Cardiac muscle cell (in vitro differentiated cells and primary cell): Measurements from ENCODE around the gene CPLANE2. TPM values are rescaled to one million over a fixed set of nuclear protein-coding genes. Genes with fewer than 3 reads are reported as not detected.

Experiments
- DNase-seq, 2 donors: peaks; one replicate each; pipeline versions ENCODE4 v3.0.0 to v3.0.0-alpha.2; 2010 to 2017; ENCODE audit warnings: low read depth in 1 of 2, low spot score in 1 of 2
- H3K27ac ChIP-seq: fragments of 200-600 bp; sonication (generic); 2 replicates; pipeline ENCODE4 v1.5.1; 2016
- H3K27me3 ChIP-seq: fragments of 200-600 bp; sonication (generic); 2 replicates; pipeline ENCODE4 v1.6.0; 2016; ENCODE audit warnings: control low read depth
- H3K36me3 ChIP-seq: fragments of 200-600 bp; sonication (generic); 2 replicates; pipeline ENCODE4 v1.5.1; 2016; ENCODE audit warnings: control low read depth
- H3K4me1 ChIP-seq: fragments of 200-600 bp; sonication (generic); 2 replicates; pipeline ENCODE4 v1.8.1; 2017; ENCODE audit warnings: low read depth, mild to moderate bottlenecking, mixed run types
- H3K4me3 ChIP-seq: fragments of 200-600 bp; sonication (generic); 2 replicates; pipeline ENCODE4 v1.5.1; 2016; ENCODE audit warnings: mild to moderate bottlenecking
- H3K9me3 ChIP-seq: fragments of 200-600 bp; sonication (generic); 2 replicates; pipeline ENCODE4 v1.5.1; 2017; ENCODE audit warnings: low read depth, mild to moderate bottlenecking, control low read depth
- polyA plus RNA-seq: library from polyadenylated mRNA; unstranded; fragments of >200 nt; fragmentation: Nextera tagmentation; extraction: Ambion mirVana; gene quantifications from 2 replicates; pipeline ENCODE4 v1.2.1, GENCODE V29; 2016
- total RNA-seq: library from RNA; depleted of rRNA; stranded (reverse); fragments of >200 nt; gene quantifications from 2 replicates; pipeline ENCODE4 v1.2.3, GENCODE V29; 2016
- TF ChIP-seq, protein P1 (sequence below): IDR thresholded peaks from 2 replicates; pipeline ENCODE4 v1.5.1; 2012; ENCODE audit warnings: low read depth, mild to moderate bottlenecking, low read length

The CPLANE2 gene, protein sequence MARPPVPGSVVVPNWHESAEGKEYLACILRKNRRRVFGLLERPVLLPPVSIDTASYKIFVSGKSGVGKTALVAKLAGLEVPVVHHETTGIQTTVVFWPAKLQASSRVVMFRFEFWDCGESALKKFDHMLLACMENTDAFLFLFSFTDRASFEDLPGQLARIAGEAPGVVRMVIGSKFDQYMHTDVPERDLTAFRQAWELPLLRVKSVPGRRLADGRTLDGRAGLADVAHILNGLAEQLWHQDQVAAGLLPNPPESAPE
- total RNA-seq = 20.5 and 26.5 TPM in 2 replicates
- polyA plus RNA-seq = 7.2 and 9.1 TPM in 2 replicates

DNA sequence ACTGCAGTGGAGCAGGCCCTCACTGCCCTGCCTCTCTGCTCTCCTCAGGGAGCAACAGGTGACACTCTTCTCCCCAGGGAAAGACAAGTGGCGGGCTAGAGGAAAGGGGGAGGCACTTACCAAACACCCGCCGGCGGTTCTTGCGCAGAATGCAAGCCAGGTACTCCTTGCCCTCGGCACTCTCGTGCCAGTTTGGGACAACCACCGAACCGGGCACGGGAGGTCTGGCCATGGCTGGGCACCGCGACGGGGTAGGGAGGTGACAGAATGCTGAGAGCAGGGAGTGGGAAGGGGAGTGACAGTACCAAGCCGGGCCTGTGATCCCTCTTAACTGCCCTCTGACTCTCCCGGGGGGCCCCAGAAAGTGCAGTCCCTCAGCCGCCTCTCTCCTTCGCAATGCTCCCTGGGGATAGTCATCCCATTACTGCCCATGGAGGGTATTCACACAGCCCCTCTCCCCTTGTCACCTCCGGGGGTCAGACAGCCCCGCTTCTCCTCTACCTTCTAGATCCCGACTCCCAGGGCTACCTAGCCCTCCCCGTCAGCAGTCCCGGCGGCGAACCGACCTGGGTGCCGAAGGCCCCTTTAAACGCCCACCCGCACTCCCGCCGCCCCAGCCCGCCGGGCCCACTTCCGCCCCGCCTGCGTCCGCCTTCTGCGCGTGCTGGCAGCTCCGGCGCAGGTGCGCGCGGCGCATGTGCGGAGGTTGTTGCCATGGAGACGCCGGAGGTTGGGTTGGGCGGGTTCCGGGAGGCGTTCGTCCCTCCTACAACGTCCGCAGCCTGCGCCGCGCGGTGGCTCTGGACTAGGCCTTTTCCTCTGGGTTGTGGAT lies at the start of gene CPLANE2:
Gene CPLANE2, minus strand, starts transcription at position 673 of the 832 bp plus-strand sequence. Its CDS starts 441 bp downstream, at position 232.
- peak within 1 kb of the TSS; percentile 66 for H3K4me3 ChIP-seq
- no peaks in the 10 kb centered on the region for H3K27me3 ChIP-seq
- no peaks in the 10 kb centered on the region for H3K36me3 ChIP-seq
- TF ChIP-seq, protein P1, sequence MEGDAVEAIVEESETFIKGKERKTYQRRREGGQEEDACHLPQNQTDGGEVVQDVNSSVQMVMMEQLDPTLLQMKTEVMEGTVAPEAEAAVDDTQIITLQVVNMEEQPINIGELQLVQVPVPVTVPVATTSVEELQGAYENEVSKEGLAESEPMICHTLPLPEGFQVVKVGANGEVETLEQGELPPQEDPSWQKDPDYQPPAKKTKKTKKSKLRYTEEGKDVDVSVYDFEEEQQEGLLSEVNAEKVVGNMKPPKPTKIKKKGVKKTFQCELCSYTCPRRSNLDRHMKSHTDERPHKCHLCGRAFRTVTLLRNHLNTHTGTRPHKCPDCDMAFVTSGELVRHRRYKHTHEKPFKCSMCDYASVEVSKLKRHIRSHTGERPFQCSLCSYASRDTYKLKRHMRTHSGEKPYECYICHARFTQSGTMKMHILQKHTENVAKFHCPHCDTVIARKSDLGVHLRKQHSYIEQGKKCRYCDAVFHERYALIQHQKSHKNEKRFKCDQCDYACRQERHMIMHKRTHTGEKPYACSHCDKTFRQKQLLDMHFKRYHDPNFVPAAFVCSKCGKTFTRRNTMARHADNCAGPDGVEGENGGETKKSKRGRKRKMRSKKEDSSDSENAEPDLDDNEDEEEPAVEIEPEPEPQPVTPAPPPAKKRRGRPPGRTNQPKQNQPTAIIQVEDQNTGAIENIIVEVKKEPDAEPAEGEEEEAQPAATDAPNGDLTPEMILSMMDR = peak; percentile 5
- peak; percentile 95 to 97 for DNase-seq
- H3K4me1 ChIP-seq = no peaks in the 10 kb centered on the region
- H3K27ac ChIP-seq = peak within 1 kb of the TSS; percentile 59
- no peaks in the 10 kb centered on the region for H3K9me3 ChIP-seq

DNA sequence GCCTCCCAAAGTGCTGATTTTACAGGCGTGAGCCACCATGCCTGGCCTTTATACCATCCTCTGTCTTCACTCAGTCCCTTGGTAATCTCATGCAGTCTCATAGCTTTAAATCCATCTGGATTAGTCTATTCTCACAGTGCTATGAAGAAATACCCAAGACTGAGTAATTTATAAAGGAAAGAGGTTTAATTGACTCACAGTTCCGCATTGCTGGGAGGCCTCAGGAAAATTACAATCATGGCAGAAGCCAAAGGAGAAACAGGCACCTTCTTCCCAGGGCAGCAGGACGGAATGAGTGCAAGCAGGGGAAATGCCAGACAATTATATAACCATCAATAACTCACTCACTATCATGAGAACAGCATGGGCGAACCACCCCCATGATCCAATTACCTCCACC lies 49.1 kb upstream of the CPLANE2 start:
- no peak for DNase-seq

DNA sequence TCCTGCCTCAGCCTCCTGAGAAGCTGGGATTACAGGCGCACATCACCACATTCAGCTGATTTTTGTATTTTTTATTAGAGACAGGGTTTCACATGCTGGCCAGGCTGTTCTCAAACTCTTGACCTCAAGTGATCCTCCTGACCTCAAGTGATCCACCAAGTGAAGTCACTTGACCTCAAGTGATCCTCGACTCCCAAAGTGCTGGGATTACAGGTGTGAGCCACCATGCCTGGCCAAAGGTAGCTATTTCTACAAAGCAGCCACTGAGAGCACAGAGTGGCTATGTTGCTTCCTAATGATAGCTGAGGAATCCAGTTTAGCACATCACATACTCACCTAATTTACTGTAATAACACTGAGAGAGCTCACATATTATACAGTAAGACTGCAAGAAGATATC lies 44.8 kb upstream of the CPLANE2 start:
- DNase-seq = no peak

More for the DNA sequence above, 49.1 kb upstream of the CPLANE2 start:
- Histone ChIP-seq H3K4me1 (no peaks in the 10 kb centered on the region), H3K27ac (no peak overlapping the region), H3K36me3 (no peaks in the 10 kb centered on the region), H3K4me3 (no peak overlapping the region), H3K9me3 (no peaks in the 10 kb centered on the region), H3K27me3 (no peaks in the 10 kb centered on the region)
- TF ChIP-seq, protein P1 = no peak

DNA sequence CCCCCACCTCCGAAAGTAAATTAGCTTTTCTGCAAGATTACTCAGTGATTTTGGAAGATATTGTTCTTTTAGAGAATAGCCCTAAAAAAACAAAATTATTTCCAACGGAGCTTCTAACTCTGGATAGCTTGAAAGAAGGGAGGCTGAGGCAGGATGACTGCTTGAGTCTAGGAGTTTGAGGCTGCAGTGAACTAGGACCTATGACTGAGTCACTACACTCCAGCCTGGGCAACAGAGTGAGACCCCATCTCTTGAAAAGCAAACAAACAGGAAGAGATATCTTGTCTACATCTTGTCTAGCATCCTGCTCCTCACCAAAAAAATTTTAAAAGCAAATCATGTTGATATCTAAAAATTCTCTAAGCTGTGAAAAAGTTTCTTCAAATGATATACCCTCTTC lies 42.2 kb upstream of the CPLANE2 start:
- no peak for DNase-seq
- H3K36me3 ChIP-seq = no peaks in the 10 kb centered on the region
- no peaks in the 10 kb centered on the region for H3K9me3 ChIP-seq
- H3K27ac ChIP-seq = no peak overlapping the region
- TF ChIP-seq, protein P1 = no peak
- H3K27me3 ChIP-seq = no peaks in the 10 kb centered on the region
- H3K4me1 ChIP-seq = no peaks in the 10 kb centered on the region
- no peak overlapping the region for H3K4me3 ChIP-seq

More for the DNA sequence above, 44.8 kb upstream of the CPLANE2 start:
- Histone ChIP-seq H3K27me3 (no peaks in the 10 kb centered on the region), H3K27ac (no peak overlapping the region), H3K4me3 (no peak overlapping the region), H3K4me1 (no peaks in the 10 kb centered on the region), H3K9me3 (no peaks in the 10 kb centered on the region), H3K36me3 (no peaks in the 10 kb centered on the region)
- TF ChIP-seq, protein P1 = no peak

DNA sequence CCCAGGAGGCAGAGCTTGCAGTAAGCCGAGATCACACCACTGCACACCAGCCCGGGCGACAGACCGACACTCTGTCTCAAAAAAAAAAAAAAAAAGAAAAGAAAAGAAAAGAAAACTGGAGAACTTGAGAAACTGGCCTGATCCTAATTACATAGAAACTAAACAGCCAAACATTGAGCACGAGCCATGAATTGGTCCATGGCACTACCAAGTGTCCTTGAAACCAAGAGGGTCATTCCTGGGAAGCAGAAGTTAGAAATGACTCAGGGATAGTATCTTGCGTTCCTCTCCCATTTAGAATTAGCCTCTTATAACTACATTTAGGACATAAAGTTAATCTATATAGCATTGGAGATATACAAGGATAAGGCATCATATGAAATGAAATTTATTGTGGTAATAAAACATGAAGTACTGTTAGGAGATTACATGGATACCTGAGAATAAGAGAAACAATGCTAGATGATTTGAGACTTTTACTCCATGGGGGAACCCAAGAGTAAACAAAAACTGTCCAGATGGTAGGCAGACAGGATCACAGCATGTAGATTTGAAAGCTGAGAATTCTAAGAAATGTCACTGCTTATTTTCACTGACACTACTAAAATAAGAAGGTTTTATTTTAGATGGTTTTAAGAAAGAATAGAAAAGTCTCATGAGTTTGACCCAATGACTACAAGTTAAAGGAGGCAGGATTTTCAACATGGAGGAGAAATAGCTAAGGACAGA lies 39.5 kb upstream of the CPLANE2 start:
- no peaks in the 10 kb centered on the region for H3K9me3 ChIP-seq
- H3K4me1 ChIP-seq = no peaks in the 10 kb centered on the region
- no peaks in the 10 kb centered on the region for H3K36me3 ChIP-seq
- no peaks in the 10 kb centered on the region for H3K27me3 ChIP-seq
- H3K27ac ChIP-seq = no peak overlapping the region
- DNase-seq = no peak
- no peak overlapping the region for H3K4me3 ChIP-seq
- TF ChIP-seq, protein P1 = no peak
